ENCODE measurements around the gene FZR1. TPM values are rescaled to one million over a fixed set of nuclear protein-coding genes. Genes with fewer than 3 reads are reported as not detected.
A peak's percentile ranks its signal among the peaks of the same experiment; 100 is the strongest.

FZR1 gene
- total RNA-seq, 1 experiment from 2014 or later, result 51.4 TPM

- Histone ChIP-seq H3K56ac (ENCODE audit: insufficient read length, low read depth, low read length) (no peak overlapping the region), H4K91ac (ENCODE audit: insufficient read length, low read depth, low read length) (no peak overlapping the region), H3K79me1 (ENCODE audit: insufficient read depth, low read depth, low read length, poor library complexity, severe bottlenecking) (no peaks in the 10 kb centered on the region), H2BK12ac (ENCODE audit: insufficient read length, low read depth, low read length) (no peak overlapping the region), H3K4ac (ENCODE audit: low read depth, low read length) (no peak overlapping the region), H4K20me1 (ENCODE audit: control insufficient read depth, insufficient read depth, insufficient read length) (no peaks in the 10 kb centered on the region), H4K5ac (ENCODE audit: insufficient read length, low read depth, low read length) (no peak overlapping the region), H3K4me2 (ENCODE audit: insufficient read depth, insufficient read length, low read length) (no peak overlapping the region), H3T11ph (ENCODE audit: low read length) (no peak overlapping the region), H3K27me3 (ENCODE audit: insufficient read depth, low read length) (no peaks in the 10 kb centered on the region), H3K23me2 (ENCODE audit: insufficient read length, low read depth, low read length, poor library complexity, severe bottlenecking) (peaks cover 21% of the 10 kb centered on the region), H2BK5ac (ENCODE audit: insufficient read length, low read length) (no peak overlapping the region), H4K8ac (replicated peaks; ENCODE audit: insufficient read length, low read depth, low read length) (no peak overlapping the region), H3K18ac (ENCODE audit: insufficient read length, low read depth, low read length) (no peak overlapping the region), H2BK120ac (ENCODE audit: low read depth, low read length, poor library complexity, severe bottlenecking) (no peak overlapping the region), H3K79me2 (ENCODE audit: insufficient read depth, low read length) (peaks cover 8% of the 10 kb centered on the region; the same call in 1 of the 2 replicates), H3K9ac (ENCODE audit: extremely low read depth, insufficient read length, low read length) (no peak overlapping the region), H2AFZ (ENCODE audit: low read length) (no peak overlapping the region), H3K23ac (ENCODE audit: insufficient read length, low read depth, low read length) (no peak overlapping the region), H3K14ac (ENCODE audit: insufficient read depth, low read length) (no peak overlapping the region), H3K4me1 (ENCODE audit: insufficient read depth, low read length) (no peaks in the 10 kb centered on the region), H2BK15ac (ENCODE audit: low read depth, low read length) (no peak overlapping the region), H3K9me3 (ENCODE audit: control insufficient read depth, low read depth, low read length) (no peaks in the 10 kb centered on the region), H3K27ac (ENCODE audit: insufficient read length, low read depth, low read length) (no peak overlapping the region), H2AK5ac (ENCODE audit: insufficient read length, low read length) (no peak overlapping the region), H2BK20ac (ENCODE audit: low read depth, low read length, poor library complexity, severe bottlenecking) (no peak overlapping the region)
- WGBS (ENCODE audit: extremely low coverage, insufficient read length, low lambda C conversion rate), result no CpG with 5 or more reads among the region's 13 CpGs
- Mint-ChIP-seq H3K9me3 (no peaks in the 10 kb centered on the region; a peak in 1 of 5 replicates), H3K27me3 (ENCODE audit: low read depth) (no peaks in the 10 kb centered on the region), H3K4me1 (peaks cover 21 to 35% of the 10 kb centered on the region in 2 experiments), H3K27ac (0 out of 7 replicates have a peak overlapping the region, but pooled peaks of 1 of the 3 experiments have one; percentile 16), H3K4me3 (no peak overlapping the region), H3K36me3 (ENCODE audit: insufficient read depth in 1 of 3, low read depth in 3 of 3) (peaks cover under 1 to 2% (median under 1%) of the 10 kb centered on the region in 3 experiments; a peak in 5 of 7 replicates)
- TF ChIP-seq CTCF (conservative IDR thresholded peaks at IDR 0.05), result no peak
- no peak for DNase-seq
These were observed 3.0 kb upstream of the FZR1 start for GRCh38 chr19:3503036-3503572.

Data from H9 (cell line).